ENCODE results near the gene ABTB2. TPM values are rescaled to one million over a fixed set of nuclear protein-coding genes. Genes with fewer than 3 reads are reported as not detected.

ABTB2 gene
- total and polyA plus RNA-seq, 2 of the 8 experiments (the other 6 are each of a cell fraction or from before 2014, with no cell fraction given): 7.7 to 10.2 TPM

GRCh38 chr11:34379079-34379478 is 21.3 kb upstream of the ABTB2 start:
- FAIRE-seq: no peak
- Histone ChIP-seq H3K27me3 (replicated peaks in 1 of 4; ENCODE audit: control insufficient read depth in 3 of 4, extremely low read depth in 1 of 4, insufficient read depth in 3 of 4, low read length in 3 of 4) (no peaks in the 10 kb centered on the region), H3K27ac (ENCODE audit: low read depth, low read length) (no peak overlapping the region), H3K9ac (replicated peaks in 1 of 4; ENCODE audit: extremely low read depth in 1 of 4, low read depth in 3 of 4, low read length in 3 of 4) (no peak overlapping the region), H3K36me3 (ENCODE audit: control insufficient read depth in 2 of 4, insufficient read depth in 4 of 4, low read length in 3 of 4) (no peaks in the 10 kb centered on the region), H3K4me2 (ENCODE audit: insufficient read depth in 1 of 2, low read depth in 2 of 2, low read length in 2 of 2) (no peak overlapping the region), H2AK5ac (ENCODE audit: low read depth, low read length) (no peak overlapping the region), H3K79me1 (ENCODE audit: low read depth, low read length) (no peaks in the 10 kb centered on the region), H4K91ac (replicated peaks; ENCODE audit: insufficient read length, low read length) (no peak overlapping the region), H2BK5ac (ENCODE audit: low read depth, low read length) (no peak overlapping the region), H3K4me3 (ENCODE audit: extremely low read depth in 1 of 4, insufficient read depth in 2 of 4, low read depth in 3 of 4, low read length in 4 of 4) (no peak overlapping the region), H2BK15ac (ENCODE audit: low read length) (no peak overlapping the region), H4K8ac (ENCODE audit: extremely low read depth, insufficient read depth, low read length) (no peak overlapping the region), H2BK20ac (ENCODE audit: low read length) (no peak overlapping the region), H4K20me1 (replicated peaks in 1 of 2; ENCODE audit: control insufficient read depth in 1 of 2, insufficient read depth in 2 of 2, low read length in 2 of 2) (no peaks in the 10 kb centered on the region), H3K18ac (ENCODE audit: extremely low read depth, low read length) (no peak overlapping the region), H3K23me2 (ENCODE audit: low read depth, low read length) (no peaks in the 10 kb centered on the region), H2BK120ac (replicated peaks; ENCODE audit: low read depth, low read length) (no peak overlapping the region), H3K56ac (replicated peaks; ENCODE audit: insufficient read length, low read depth, low read length) (no peak overlapping the region), H3K14ac (ENCODE audit: insufficient read length) (no peak overlapping the region), H2AFZ (ENCODE audit: low read length) (no peak overlapping the region), H3K4ac (replicated peaks; ENCODE audit: insufficient read length, low read depth, low read length) (no peak overlapping the region), H2BK12ac (ENCODE audit: low read depth, low read length) (no peak overlapping the region), H4K5ac (ENCODE audit: insufficient read length, low read depth, low read length) (no peak overlapping the region), H3K23ac (ENCODE audit: insufficient read length) (no peak overlapping the region), H3K9me3 (ENCODE audit: insufficient read depth in 2 of 2, low read depth in 1 of 2, low read length in 1 of 2) (peaks cover 8 to 17% of the 10 kb centered on the region in 2 experiments), H3K79me2 (ENCODE audit: control insufficient read depth in 1 of 2, insufficient read depth in 2 of 2, low read length in 2 of 2) (no peaks in the 10 kb centered on the region), H3K4me1 (replicated peaks in 1 of 4; ENCODE audit: control insufficient read depth in 3 of 4, insufficient read depth in 4 of 4, low read length in 3 of 4) (no peaks in the 10 kb centered on the region)
- ChIA-PET POLR2A (ENCODE audit: partially characterized antibody) (no interaction called here), CTCF (ENCODE audit: partially characterized antibody) (interaction anchor here (1.0 kb wide), 1 partner anchor 13 kb away, joined by 3 read pairs; no protein-coding TSS in a partner anchor)
- 80% methylated on average over 1 of the region's 1 CpG; no CpG with 5 or more reads in 1 of the 2 experiments for WGBS, 2 experiments (ENCODE audit: extremely low coverage in 1 of 2, insufficient coverage in 1 of 2, insufficient read length in 1 of 2, insufficient replicate concordance in 2 of 2, low coverage in 1 of 2, low lambda C conversion rate in 2 of 2, missing lambda C conversion rate in 1 of 2)
- DNase-seq (ENCODE audit: low read depth in 1 of 2, low spot score in 2 of 2): no peak
- TF ChIP-seq BACH1 (IDR thresholded peaks at IDR 0.05; ENCODE audit: low read length) (no peak), SIN3A (conservative IDR thresholded peaks at IDR 0.05 in 1 of 2, IDR thresholded peaks at IDR 0.05 in 1 of 2; ENCODE audit: low read depth in 1 of 2, low read length in 2 of 2) (no peak), CHD2 (IDR thresholded peaks at IDR 0.05; ENCODE audit: low read length) (no peak), KDM1A (IDR thresholded peaks at IDR 0.05; ENCODE audit: borderline replicate concordance, low read length) (no peak), MAX (IDR thresholded peaks at IDR 0.05) (no peak), RFX5 (IDR thresholded peaks at IDR 0.05; ENCODE audit: borderline replicate concordance, low read depth, low read length) (no peak), CBX5 (IDR thresholded peaks at IDR 0.05; ENCODE audit: low read depth, low read length) (no peak)
